GM18498 (cell line): ENCODE measurements around the gene CFDP1.
"Not testable (repeated sequence)": the region's sequence is repeated elsewhere in the genome, so short reads cannot be mapped to it uniquely, and the experiment has no call there.

ENCODE experiments used
- ATAC-seq: cut with Tn5 transposase; IDR thresholded peaks from one replicate; pipeline ENCODE4 v1.9.1; 2021; ENCODE audit warnings: mild to moderate bottlenecking, moderate library complexity; ENCODE audit not compliant: unreplicated experiment

CFDP1 gene

DNA sequence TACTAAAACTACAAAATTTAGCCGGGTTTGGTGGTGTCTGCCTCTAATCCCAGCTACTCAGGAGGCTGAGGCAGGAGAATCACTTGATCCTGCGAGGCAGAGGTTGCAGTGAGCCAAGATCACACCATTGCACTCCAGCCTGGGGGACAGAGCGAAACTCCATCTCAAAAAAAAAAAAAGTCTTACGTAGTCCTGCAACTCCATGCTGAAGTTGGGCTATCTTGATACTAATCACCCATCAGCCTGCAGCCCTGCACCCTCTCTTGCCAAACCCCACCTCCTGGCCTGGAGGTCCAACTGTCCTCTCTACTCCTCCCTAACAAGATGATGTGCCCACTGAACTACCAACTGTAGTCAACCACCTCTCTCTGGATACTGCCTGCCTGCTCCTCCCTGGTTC is 26.4 kb upstream of the CFDP1 start:
- ATAC-seq = no peak

DNA sequence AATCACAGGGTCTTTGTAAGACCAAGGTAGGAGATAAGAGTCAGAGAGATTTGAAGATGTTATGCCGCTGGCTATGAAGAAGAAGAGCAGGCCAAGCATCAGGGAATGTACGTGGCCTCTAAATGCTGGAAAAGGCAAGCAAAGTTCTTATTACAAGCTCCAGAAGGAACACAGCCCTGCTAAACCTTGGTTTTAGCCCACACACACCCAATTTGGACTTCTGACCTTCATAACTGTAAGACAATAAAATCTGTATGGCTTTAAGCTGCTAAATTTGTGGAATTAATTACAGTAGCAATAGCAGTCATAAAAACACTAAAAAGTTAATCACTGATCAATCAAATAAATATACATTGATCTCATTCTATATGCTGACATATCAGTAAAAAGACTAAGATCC is 25.1 kb upstream of the CFDP1 start:
- no peak for ATAC-seq

GRCh38 chr16:75458029-75458428 is 24.7 kb upstream of the CFDP1 start:
- ATAC-seq = no peak

GRCh38 chr16:75457485-75458021 is 24.2 kb upstream of the CFDP1 start:
- no peak for ATAC-seq

- no peak for ATAC-seq
These were observed 23.7 kb upstream of the CFDP1 start for GRCh38 chr16:75456971-75457370.

DNA sequence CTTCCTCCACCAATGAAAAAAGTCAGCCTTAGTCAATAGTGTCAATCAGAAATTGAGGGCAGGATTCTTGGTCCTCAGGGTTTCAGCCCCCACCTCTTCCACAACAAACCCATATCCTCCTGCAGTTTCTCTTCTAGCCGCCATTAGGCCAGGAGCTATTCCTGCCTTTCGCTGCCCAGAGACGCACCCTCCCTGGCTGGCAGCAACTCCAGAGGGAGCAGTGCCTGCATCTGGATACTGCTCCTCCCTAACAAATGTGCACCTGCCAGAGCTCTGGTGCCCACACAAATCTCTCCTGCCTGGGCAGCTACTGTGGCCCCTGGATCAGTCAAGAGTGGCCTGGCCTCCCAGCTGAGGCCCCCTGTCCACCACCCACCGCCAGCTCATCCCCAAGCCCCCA is 23.2 kb upstream of the CFDP1 start:
- not testable (repeated sequence) for ATAC-seq

DNA sequence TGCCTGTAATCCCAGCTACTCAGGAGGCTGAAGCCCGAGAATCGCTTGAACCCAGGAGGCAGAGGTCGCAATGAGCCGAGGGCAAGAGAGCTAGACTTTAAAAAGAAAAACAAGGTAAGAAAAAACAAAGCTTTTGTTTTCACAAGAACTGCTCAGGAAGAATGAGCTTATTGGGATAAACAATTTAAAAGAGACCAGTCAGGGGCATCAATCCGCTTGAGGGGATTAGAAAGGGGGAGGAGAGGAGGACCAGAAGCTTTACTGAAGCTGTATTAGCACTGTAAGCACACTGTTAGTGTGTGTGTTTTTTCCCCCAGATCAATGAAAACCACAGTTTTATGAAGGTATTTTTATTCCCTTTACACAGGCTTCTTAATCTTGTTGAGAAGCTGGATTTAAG is 22.4 kb upstream of the CFDP1 start:
- no peak for ATAC-seq

- ATAC-seq = no peak
These were observed 19.3 kb upstream of the CFDP1 start for GRCh38 chr16:75452464-75453190.

- peak; percentile 61 for ATAC-seq
These were observed 13.1 kb upstream of the CFDP1 start for GRCh38 chr16:75446416-75446815.

DNA sequence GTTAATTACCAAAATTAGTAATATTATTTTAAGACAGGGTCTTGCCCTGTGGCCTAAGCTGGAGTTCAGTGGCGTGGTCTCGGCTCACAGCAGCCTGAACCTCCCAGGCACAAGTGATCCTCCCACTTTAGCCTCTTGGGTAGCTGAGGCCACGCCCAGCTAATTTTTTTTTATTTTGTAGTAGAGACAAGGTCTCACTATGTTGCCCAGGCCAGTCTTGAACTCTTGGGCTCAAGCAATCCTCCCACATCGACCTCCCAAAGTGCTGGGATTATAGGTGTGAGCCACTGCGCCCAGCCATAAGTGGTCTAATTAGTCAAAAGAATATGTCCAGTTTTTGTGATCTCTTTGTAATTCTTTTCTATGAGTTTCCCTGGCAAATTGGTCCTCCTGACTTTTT is 12.0 kb upstream of the CFDP1 start:
- ATAC-seq = no peak

- ATAC-seq = no peak
These were observed 10.0 kb upstream of the CFDP1 start for GRCh38 chr16:75443298-75443697.

DNA sequence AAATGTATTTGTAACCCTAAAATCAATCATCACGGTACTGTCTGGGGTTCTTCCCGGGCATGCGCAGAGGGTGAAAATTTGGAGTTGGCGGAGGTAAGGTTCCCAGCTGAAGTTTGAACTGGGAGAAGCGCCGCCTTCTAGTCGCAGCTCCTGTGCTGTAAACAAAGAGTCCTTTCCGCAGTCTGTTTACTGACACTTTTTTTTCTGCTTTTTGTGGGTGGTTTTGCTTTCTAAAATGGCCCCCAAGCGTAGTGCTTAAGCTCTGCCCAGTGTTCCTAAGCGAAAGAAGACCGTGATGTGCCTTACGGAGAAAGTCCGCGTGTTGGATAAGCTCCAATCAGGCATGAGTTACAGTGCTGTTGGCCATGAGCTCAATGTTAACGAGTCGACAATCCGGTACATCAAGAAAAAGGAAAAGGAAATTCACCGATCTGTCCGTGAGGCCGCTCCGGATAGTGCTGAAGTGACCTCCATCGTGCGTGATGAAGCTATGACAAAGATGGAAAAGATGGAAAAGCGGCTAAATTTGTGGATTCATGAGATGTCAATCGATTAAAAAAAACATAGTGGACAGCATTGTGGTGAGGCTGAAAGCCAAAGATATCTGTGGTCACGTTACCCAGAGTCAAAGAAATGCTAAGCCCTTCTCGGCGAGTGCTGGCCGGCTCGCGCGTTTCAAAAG is 570 bp upstream of the CFDP1 start:
- peak; percentile 73 for ATAC-seq

DNA sequence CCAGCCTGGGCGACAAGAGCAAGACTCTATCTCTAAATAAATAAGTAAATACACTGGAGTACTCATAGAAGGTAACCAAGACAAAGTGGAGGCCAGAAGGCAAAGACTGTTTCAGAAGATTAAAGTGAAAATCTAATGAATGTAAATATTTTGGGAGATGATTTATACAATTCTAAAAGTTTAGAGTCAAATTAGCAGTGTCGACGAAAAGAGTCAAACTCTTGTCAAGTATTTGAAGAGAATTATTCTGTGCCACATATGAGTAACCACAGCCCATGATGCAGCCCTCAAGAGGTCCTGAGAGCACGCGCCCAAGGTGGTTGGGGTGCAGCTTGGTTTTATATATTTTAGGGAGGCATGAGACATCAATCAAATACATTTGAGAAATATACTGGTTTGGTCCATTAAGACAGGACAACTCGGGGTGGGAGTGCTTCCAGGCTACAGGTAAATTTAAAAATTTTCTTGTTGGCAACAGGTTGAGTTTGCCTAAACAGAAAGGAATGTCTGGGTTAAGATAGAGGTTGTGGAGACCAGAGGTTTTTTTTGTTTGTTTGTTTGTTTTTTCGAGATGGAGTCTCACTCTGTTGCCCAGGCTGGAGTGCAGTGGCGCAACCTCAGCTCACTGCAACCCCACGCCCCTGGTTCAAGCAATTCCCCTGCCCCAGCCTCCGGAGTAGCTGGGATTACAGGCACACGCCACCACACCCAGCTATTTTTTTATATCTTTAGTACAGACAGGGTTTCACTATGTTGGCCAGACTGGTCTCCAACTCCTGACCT is 3.5 kb downstream of the CFDP1 start:
- no peak for ATAC-seq

DNA sequence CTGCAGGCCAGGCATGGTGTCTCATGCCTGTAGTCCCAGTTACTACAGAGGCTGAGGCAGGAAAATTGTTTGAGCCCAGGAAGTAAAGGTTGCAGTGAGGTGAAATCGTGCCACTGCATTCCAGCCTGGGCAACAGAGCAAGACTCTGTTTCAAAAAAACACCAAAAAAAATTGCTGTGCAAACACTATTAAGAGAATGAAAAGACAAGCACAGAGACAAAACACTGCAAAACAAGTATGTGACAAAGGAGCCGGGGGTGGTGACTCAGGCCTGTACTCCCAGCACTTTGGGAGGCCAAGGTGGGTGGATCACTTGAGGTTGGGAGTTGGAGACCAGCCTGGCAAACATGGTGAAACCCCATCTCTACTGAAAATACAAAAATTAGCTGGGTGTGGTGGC is 6.8 kb downstream of the CFDP1 start:
- ATAC-seq = not testable (repeated sequence)

GRCh38 chr16:75424105-75424762 is 9.1 kb downstream of the CFDP1 start:
- ATAC-seq = not testable (repeated sequence)

DNA sequence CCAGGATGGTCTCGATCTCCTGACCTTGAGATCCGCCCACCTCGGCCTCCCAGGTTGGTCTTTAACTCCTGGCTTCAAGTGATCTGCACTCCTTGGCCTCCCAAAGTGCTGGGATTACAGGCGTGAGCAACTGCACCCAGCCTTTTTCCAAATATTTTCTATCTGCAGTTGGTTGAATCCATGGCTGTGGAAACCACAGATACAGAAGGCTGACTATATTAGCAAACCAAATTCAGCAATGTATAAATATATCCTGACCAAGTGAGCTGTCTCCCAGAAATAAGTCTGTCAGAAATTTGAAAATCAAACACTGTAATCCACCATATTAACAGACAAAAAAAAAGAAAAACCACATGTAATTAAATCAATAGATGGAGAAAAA is 9.6 kb downstream of the CFDP1 start:
- ATAC-seq = no peak

- no peak for ATAC-seq
These were observed 11.5 kb downstream of the CFDP1 start for GRCh38 chr16:75421820-75422126.

GRCh38 chr16:75420987-75421819 is 12.1 kb downstream of the CFDP1 start:
- ATAC-seq = no peak

DNA sequence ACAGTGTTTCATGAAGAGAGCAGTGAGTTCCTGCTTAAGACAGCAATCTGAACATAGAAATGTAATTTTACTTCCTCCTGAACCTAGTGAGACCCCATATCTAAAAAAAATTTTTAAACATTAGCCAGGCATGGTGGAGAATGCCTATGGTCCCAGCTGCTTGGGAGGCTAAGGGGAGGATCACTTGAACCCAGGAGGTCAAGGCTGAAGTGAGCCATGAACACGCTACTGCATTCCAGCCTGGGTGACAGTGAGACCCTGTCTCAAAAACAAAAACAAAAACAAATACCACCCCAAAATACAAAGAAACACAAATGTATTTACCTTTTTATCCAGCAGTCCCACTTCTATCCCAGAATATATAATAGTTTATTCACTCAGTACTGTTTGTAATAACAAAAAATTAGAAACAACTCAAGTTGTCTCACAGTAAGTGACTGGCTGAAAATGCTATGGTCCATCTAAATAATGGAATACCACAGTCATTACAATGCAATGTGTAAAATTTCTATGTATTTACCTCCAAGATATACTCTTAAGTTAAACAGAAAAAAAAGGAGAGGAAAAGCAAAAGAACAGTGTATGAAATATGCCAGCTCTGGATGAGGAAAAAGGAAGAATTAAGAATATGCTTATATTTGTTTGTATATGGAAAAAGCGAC is 16.3 kb downstream of the CFDP1 start:
- no peak for ATAC-seq
